K562 (cell line): ENCODE results near the gene CSH1.
"Not testable (repeated sequence)": the region's sequence is repeated elsewhere in the genome, so short reads cannot be mapped to it uniquely, and the experiment has no call there.

Source experiments
- BRD4 ChIP-seq: fragments of 200-600 bp; sonication (generic); IDR thresholded peaks from 2 replicates; pipeline ENCODE4 v1.6.1; 2017; ENCODE audit warnings: inconsistent platforms
- CSDE1 ChIP-seq, 2 experiments: fragments of 450-650 bp; IDR thresholded peaks; 2 replicates each; pipeline ENCODE4 v1.6.1; 2016; ENCODE audit warnings: mild to moderate bottlenecking in 1 of 2
- DPF2 ChIP-seq: fragments of 450-650 bp; IDR thresholded peaks from 2 replicates; pipeline ENCODE4 v1.6.1; 2016
- JUND ChIP-seq, 2 experiments: IDR thresholded peaks; 2 replicates in 1 of 2; 3 replicates in 1 of 2; pipeline ENCODE4 v1.6.1; 2011; ENCODE audit warnings: borderline replicate concordance in 2 of 2, low read depth in 2 of 2, low read length in 2 of 2, improper control_type of control experiment in 1 of 2, missing biosample characterization in 1 of 2, missing genetic modification characterization in 1 of 2, missing genetic modification reagents in 1 of 2
- SIN3B ChIP-seq: fragments of 450-650 bp; IDR thresholded peaks from 2 replicates; pipeline ENCODE4 v1.6.1; 2017; ENCODE audit warnings: low read depth, mild to moderate bottlenecking, moderate library complexity
- SPI1 ChIP-seq: IDR thresholded peaks from 2 replicates; pipeline ENCODE4 v1.6.1; 2011; ENCODE audit warnings: low read depth, low read length, control low read depth, borderline replicate concordance
- TCF3 ChIP-seq: sonication (generic); formaldehyde crosslinking; IDR thresholded peaks from 2 replicates; pipeline ENCODE4 v1.4.0; 2020; ENCODE audit warnings: mild to moderate bottlenecking, missing genetic modification reagents
- TOE1 ChIP-seq, 2 experiments: fragments of 450-650 bp in 1 of 2; sonication (generic) in 1 of 2; formaldehyde crosslinking in 1 of 2; IDR thresholded peaks; 2 replicates each; pipeline versions ENCODE4 v1.7.1 to v1.8.0; 2016 to 2022; ENCODE audit warnings: borderline replicate concordance in 2 of 2, mild to moderate bottlenecking in 2 of 2, antibody characterized with exemption in 1 of 2, inconsistent platforms in 1 of 2, low read depth in 1 of 2, missing genetic modification reagents in 1 of 2, moderate library complexity in 1 of 2
- ZNF12 ChIP-seq: sonication (generic); formaldehyde crosslinking; IDR thresholded peaks from 2 replicates; pipeline ENCODE4 v1.4.0; 2020; ENCODE audit warnings: mild to moderate bottlenecking, missing genetic modification reagents
- TF ChIP-seq, protein P1 (sequence below): fragments of 250-450 bp; sonication (Bioruptor Pico); IDR thresholded peaks from 2 replicates; pipeline ENCODE4 v1.4.0; 2020
- TF ChIP-seq, protein P2 (sequence below), 3 experiments: IDR thresholded peaks in 2 of 3; conservative IDR thresholded peaks in 1 of 3; 2 replicates each; pipeline ENCODE4 v1.5.1; 2011 to 2012; ENCODE audit warnings: low read length in 3 of 3, mild to moderate bottlenecking in 3 of 3, control low read depth in 2 of 3, improper control_type of control experiment in 1 of 3, inconsistent platforms in 1 of 3, low read depth in 1 of 3, mixed read lengths in 1 of 3, moderate library complexity in 1 of 3; ENCODE audit not compliant: insufficient read depth in 2 of 3

DNA sequence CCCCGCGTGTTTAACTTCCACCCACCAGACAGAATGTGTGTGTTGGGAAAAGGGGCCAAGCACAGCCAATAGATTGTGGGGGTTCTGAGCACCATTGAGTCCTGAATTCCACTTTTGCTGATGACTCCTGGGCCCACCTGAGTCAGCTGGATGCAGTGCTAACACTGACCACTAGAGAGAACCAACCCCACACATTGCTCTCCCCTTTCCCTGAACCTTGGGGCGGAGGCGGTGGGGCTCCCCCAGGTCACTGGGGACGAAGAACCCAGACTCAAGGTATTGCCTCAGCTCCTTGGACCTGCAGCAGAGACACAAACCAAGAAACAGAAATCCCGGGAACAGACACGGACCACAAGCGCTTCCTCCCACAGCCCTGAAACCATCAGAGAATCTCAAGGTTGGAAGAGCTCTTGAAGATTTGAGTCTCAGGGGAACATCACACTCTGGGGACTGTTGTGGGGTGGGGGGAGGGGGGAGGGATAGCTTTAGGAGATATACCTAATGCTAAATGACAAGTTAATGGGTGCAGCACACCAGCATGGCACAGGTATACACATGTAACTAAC is 22.2 kb downstream of the CSH1 start:
- not testable (repeated sequence) for TF ChIP-seq DPF2; CSDE1 (IDR thresholded peaks at IDR 0.05); ZNF12 (CRISPR knock-in tag); TCF3 (CRISPR knock-in tag); TOE1 (IDR thresholded peaks at IDR 0.05; ENCODE audit: borderline replicate concordance); TOE1 (CRISPR knock-in tag; IDR thresholded peaks at IDR 0.05; ENCODE audit: borderline replicate concordance, low read depth); BRD4; SPI1; SIN3B; JUND (IDR thresholded peaks at IDR 0.05; ENCODE audit: borderline replicate concordance, low read depth, low read length); JUND (tag; IDR thresholded peaks at IDR 0.05; ENCODE audit: borderline replicate concordance, low read depth, low read length)
- TF ChIP-seq, protein P1, sequence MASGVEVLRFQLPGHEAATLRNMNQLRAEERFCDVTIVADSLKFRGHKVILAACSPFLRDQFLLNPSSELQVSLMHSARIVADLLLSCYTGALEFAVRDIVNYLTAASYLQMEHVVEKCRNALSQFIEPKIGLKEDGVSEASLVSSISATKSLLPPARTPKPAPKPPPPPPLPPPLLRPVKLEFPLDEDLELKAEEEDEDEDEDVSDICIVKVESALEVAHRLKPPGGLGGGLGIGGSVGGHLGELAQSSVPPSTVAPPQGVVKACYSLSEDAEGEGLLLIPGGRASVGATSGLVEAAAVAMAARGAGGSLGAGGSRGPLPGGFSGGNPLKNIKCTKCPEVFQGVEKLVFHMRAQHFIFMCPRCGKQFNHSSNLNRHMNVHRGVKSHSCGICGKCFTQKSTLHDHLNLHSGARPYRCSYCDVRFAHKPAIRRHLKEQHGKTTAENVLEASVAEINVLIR, result not testable (repeated sequence)
- TF ChIP-seq, protein P2, sequence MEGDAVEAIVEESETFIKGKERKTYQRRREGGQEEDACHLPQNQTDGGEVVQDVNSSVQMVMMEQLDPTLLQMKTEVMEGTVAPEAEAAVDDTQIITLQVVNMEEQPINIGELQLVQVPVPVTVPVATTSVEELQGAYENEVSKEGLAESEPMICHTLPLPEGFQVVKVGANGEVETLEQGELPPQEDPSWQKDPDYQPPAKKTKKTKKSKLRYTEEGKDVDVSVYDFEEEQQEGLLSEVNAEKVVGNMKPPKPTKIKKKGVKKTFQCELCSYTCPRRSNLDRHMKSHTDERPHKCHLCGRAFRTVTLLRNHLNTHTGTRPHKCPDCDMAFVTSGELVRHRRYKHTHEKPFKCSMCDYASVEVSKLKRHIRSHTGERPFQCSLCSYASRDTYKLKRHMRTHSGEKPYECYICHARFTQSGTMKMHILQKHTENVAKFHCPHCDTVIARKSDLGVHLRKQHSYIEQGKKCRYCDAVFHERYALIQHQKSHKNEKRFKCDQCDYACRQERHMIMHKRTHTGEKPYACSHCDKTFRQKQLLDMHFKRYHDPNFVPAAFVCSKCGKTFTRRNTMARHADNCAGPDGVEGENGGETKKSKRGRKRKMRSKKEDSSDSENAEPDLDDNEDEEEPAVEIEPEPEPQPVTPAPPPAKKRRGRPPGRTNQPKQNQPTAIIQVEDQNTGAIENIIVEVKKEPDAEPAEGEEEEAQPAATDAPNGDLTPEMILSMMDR (IDR thresholded peaks at IDR 0.05 in 2 of 3, conservative IDR thresholded peaks at IDR 0.05 in 1 of 3; ENCODE audit: insufficient read depth in 2 of 3, low read depth in 1 of 3, low read length in 3 of 3), result not testable (repeated sequence)
